OCI-LY7 (cell line): ENCODE measurements around the gene UFM1.

Experiments used
- EZH2phosphoT487 ChIP-seq: fragments of 200-600 bp; sonication (generic); IDR thresholded peaks from 2 replicates; pipeline ENCODE4 v1.6.1; 2018; ENCODE audit warnings: low read depth, borderline replicate concordance, mild to moderate bottlenecking, mixed run types, antibody characterized with exemption, low read length, moderate library complexity, mixed read lengths
- TF ChIP-seq, protein P1 (sequence below): fragments of 200-600 bp; sonication (generic); conservative IDR thresholded peaks from 2 replicates; pipeline ENCODE4 v1.5.1; 2014; ENCODE audit warnings: mild to moderate bottlenecking, antibody characterized with exemption, low read length, moderate library complexity, mixed read lengths

DNA sequence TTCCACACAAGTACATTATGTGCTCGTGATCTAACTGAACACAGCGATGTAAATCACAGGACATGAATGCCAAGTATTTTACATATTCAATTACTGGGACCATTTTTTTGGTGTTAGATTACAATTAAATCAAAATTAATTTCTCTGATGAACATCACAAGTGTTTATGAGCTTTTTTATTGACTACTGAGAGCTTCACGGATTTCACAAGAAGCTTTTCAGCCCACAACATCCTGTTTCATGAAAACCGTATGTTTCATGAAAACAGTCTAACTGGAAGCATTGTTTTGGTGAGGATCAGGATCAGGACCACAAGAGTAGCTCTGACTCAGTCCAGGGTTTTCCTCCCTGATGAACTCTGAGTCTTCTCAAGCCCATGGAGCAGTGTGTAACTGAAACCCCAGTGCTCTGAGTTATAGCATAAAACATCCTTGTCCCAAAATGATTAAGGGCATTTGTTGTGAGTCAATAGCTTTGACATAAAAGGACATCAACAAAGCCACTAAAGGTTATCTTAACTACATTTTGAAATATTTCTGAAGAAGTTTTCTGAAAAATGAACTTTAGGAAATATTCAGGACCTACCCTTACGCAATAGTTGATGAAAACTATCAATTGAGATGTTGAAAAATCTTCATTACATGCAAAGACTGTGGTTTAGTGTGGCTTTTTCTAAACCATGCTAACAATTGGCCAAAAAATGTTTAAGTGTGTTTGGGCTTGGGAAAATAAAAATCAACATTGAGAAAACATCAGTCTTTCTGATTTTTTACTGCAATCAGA, 49.3 kb downstream of the UFM1 start:
- TF ChIP-seq, protein P1, sequence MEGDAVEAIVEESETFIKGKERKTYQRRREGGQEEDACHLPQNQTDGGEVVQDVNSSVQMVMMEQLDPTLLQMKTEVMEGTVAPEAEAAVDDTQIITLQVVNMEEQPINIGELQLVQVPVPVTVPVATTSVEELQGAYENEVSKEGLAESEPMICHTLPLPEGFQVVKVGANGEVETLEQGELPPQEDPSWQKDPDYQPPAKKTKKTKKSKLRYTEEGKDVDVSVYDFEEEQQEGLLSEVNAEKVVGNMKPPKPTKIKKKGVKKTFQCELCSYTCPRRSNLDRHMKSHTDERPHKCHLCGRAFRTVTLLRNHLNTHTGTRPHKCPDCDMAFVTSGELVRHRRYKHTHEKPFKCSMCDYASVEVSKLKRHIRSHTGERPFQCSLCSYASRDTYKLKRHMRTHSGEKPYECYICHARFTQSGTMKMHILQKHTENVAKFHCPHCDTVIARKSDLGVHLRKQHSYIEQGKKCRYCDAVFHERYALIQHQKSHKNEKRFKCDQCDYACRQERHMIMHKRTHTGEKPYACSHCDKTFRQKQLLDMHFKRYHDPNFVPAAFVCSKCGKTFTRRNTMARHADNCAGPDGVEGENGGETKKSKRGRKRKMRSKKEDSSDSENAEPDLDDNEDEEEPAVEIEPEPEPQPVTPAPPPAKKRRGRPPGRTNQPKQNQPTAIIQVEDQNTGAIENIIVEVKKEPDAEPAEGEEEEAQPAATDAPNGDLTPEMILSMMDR = no peak
- no peak for TF ChIP-seq EZH2phosphoT487
